IMR-90 (cell line): ENCODE measurements around the gene HACD2. TPM values are rescaled to one million over a fixed set of nuclear protein-coding genes. Genes with fewer than 3 reads are reported as not detected.

Experiments
- ATAC-seq: fragments of 200-7000 bp; cut with Tn5 transposase; 2 replicates; pipeline ENCODE4 v1.9.1; 2020; ENCODE audit warnings: low read depth, mild to moderate bottlenecking, moderate library complexity
- BruUV-seq: library from RNA; stranded (reverse); fragments of 400-500 nt; replicated peaks from 2 replicates; lab custom pipeline; 2021; lab: Mats Ljungman, UMichigan
- CTCF ChIA-PET: fragments of 300-600 bp; formaldehyde crosslinking; extraction: SDS; loops from one replicate; lab custom pipeline; 2021; ENCODE audit warnings: antibody characterized with exemption; lab: Yijun Ruan, JAX
- POLR2A ChIA-PET: fragments of 300-600 bp; sonication (Branson Sonifier 250); formaldehyde crosslinking; loops from one replicate; lab custom pipeline; 2022; ENCODE audit warnings: antibody characterized with exemption; ENCODE audit not compliant: unreplicated experiment; lab: Charles Lee
- DNase-seq: peaks from one replicate; pipeline ENCODE4 v3.0.0; 2013
- H2AFZ ChIP-seq: replicated peaks from 2 replicates; pipeline ENCODE3; 2013; ENCODE audit warnings: low read length, mild to moderate bottlenecking; ENCODE audit not compliant: poor library complexity
- H2AK5ac ChIP-seq: 2 replicates; pipeline ENCODE4 v1.6.1; 2013; ENCODE audit warnings: low read depth, low read length, inconsistent platforms
- H2AK9ac ChIP-seq: replicated peaks from 2 replicates; pipeline ENCODE3; 2013; ENCODE audit warnings: mild to moderate bottlenecking, low read depth, low read length, moderate library complexity; ENCODE audit not compliant: poor library complexity
- H2BK120ac ChIP-seq: 2 replicates; pipeline ENCODE4 v1.6.1; 2013; ENCODE audit warnings: low read depth, low read length, inconsistent platforms
- H2BK15ac ChIP-seq: 3 replicates; pipeline ENCODE4 v1.6.1; 2013; ENCODE audit warnings: low read depth, low read length, inconsistent platforms
- H2BK20ac ChIP-seq: 2 replicates; pipeline ENCODE4 v1.6.1; 2013; ENCODE audit warnings: low read depth, mild to moderate bottlenecking, inconsistent platforms, low read length, moderate library complexity
- H2BK5ac ChIP-seq: 2 replicates; pipeline ENCODE4 v1.6.1; 2013; ENCODE audit warnings: mild to moderate bottlenecking, low read depth, low read length, inconsistent platforms; ENCODE audit not compliant: poor library complexity, severe bottlenecking
- H3K14ac ChIP-seq: replicated peaks from 2 replicates; pipeline ENCODE4 v1.6.1; 2013; ENCODE audit warnings: low read depth, low read length, inconsistent platforms
- H3K18ac ChIP-seq: 2 replicates; pipeline ENCODE4 v1.6.1; 2013; ENCODE audit warnings: low read depth, low read length, control low read depth
- H3K23ac ChIP-seq: 2 replicates; pipeline ENCODE4 v1.6.1; 2013; ENCODE audit warnings: low read depth, low read length, inconsistent platforms
- H3K27ac ChIP-seq: 2 replicates; pipeline ENCODE4 v1.5.1; 2013; ENCODE audit warnings: mild to moderate bottlenecking, control low read depth, low read length; ENCODE audit not compliant: insufficient read depth
- H3K27me3 ChIP-seq: 2 replicates; pipeline ENCODE4 v1.6.1; 2013; ENCODE audit warnings: low read length; ENCODE audit not compliant: control insufficient read depth, insufficient read depth
- H3K36me3 ChIP-seq: 2 replicates; pipeline ENCODE4 v1.6.1; 2013; ENCODE audit warnings: low read length, mixed read lengths; ENCODE audit not compliant: control insufficient read depth, insufficient read depth
- H3K4ac ChIP-seq: 2 replicates; pipeline ENCODE4 v1.6.1; 2013; ENCODE audit warnings: low read depth, low read length, inconsistent platforms
- H3K4me1 ChIP-seq: 2 replicates; pipeline ENCODE4 v1.6.1; 2013; ENCODE audit warnings: low read length, mixed read lengths; ENCODE audit not compliant: control insufficient read depth, insufficient read depth
- H3K4me2 ChIP-seq: 2 replicates; pipeline ENCODE4 v1.6.1; 2013; ENCODE audit warnings: low read depth, mild to moderate bottlenecking, control low read depth, low read length, moderate library complexity
- H3K4me3 ChIP-seq: 2 replicates; pipeline ENCODE4 v1.5.1; 2013; ENCODE audit warnings: low read depth, mild to moderate bottlenecking, control low read depth, low read length, moderate library complexity; ENCODE audit not compliant: insufficient read depth
- H3K56ac ChIP-seq: 2 replicates; pipeline ENCODE4 v1.6.1; 2013; ENCODE audit warnings: low read length, inconsistent platforms; ENCODE audit not compliant: insufficient read depth; ENCODE audit errors: extremely low read depth
- H3K79me1 ChIP-seq, 2 experiments: 2 replicates each; pipeline ENCODE4 v1.6.1; 2013; ENCODE audit warnings: low read length in 2 of 2, inconsistent platforms in 1 of 2, low read depth in 1 of 2
- H3K9ac ChIP-seq: 2 replicates; pipeline ENCODE4 v1.6.1; 2013; ENCODE audit warnings: low read depth, low read length, control low read depth
- H3K9me1 ChIP-seq: 2 replicates; pipeline ENCODE4 v1.6.1; 2013; ENCODE audit warnings: low read length, inconsistent platforms; ENCODE audit not compliant: insufficient read depth
- H3K9me3 ChIP-seq: 2 replicates; pipeline ENCODE4 v1.6.1; 2013; ENCODE audit warnings: low read length; ENCODE audit not compliant: control insufficient read depth, insufficient read depth
- H4K20me1 ChIP-seq: 2 replicates; pipeline ENCODE4 v1.6.1; 2013; ENCODE audit warnings: low read length, inconsistent platforms; ENCODE audit not compliant: insufficient read depth
- H4K5ac ChIP-seq: 2 replicates; pipeline ENCODE4 v1.6.1; 2013; ENCODE audit warnings: mild to moderate bottlenecking, low read depth, low read length, control low read depth
- H4K8ac ChIP-seq, 2 experiments: 2 replicates each; pipeline ENCODE4 v1.6.1; 2013; ENCODE audit warnings: low read depth in 2 of 2, low read length in 2 of 2, control low read depth in 1 of 2, inconsistent platforms in 1 of 2
- H4K91ac ChIP-seq: 2 replicates; pipeline ENCODE4 v1.6.1; 2013; ENCODE audit warnings: low read depth, low read length, inconsistent platforms; ENCODE audit not compliant: insufficient read depth
- BHLHE40 ChIP-seq: fragments of 150-350 bp; IDR thresholded peaks from 2 replicates; pipeline ENCODE4 v1.6.1; 2016; ENCODE audit warnings: mild to moderate bottlenecking, low read depth, low read length
- CEBPB ChIP-seq: IDR thresholded peaks from 2 replicates; pipeline ENCODE4 v1.6.1; 2012; ENCODE audit warnings: low read depth, low read length, improper control_type of control experiment
- CHD1 ChIP-seq: IDR thresholded peaks from 2 replicates; pipeline ENCODE4 v1.6.1; 2012; ENCODE audit warnings: low read depth, low read length, improper control_type of control experiment
- FOS ChIP-seq: fragments of 150-350 bp; IDR thresholded peaks from 2 replicates; pipeline ENCODE4 v1.6.1; 2016; ENCODE audit warnings: low read depth, low read length
- MAFK ChIP-seq: IDR thresholded peaks from 2 replicates; pipeline ENCODE4 v1.6.1; 2012; ENCODE audit warnings: low read depth, low read length, improper control_type of control experiment
- MAZ ChIP-seq: IDR thresholded peaks from 2 replicates; pipeline ENCODE4 v1.6.1; 2012; ENCODE audit warnings: low read depth, mild to moderate bottlenecking, low read length, improper control_type of control experiment, moderate library complexity, borderline replicate concordance
- MXI1 ChIP-seq: IDR thresholded peaks from 2 replicates; pipeline ENCODE4 v1.6.1; 2012; ENCODE audit warnings: low read depth, mild to moderate bottlenecking, low read length, moderate library complexity, borderline replicate concordance
- NFE2L2 ChIP-seq: fragments of 150-350 bp; IDR thresholded peaks from 2 replicates; pipeline ENCODE4 v1.6.1; 2016; ENCODE audit warnings: low read depth, mild to moderate bottlenecking, low read length
- POLR2A ChIP-seq: IDR thresholded peaks from 2 replicates; pipeline ENCODE4 v1.6.1; 2012; ENCODE audit warnings: mild to moderate bottlenecking, low read depth, low read length
- RAD21 ChIP-seq: IDR thresholded peaks from 2 replicates; pipeline ENCODE4 v1.6.1; 2012; ENCODE audit warnings: low read length, improper control_type of control experiment
- RCOR1 ChIP-seq: IDR thresholded peaks from 2 replicates; pipeline ENCODE4 v1.6.1; 2012; ENCODE audit warnings: mild to moderate bottlenecking, low read length, improper control_type of control experiment; ENCODE audit not compliant: insufficient replicate concordance
- RFX5 ChIP-seq: IDR thresholded peaks from 2 replicates; pipeline ENCODE4 v1.8.0; 2012; ENCODE audit warnings: low read depth, mild to moderate bottlenecking, low read length, moderate library complexity
- SMC3 ChIP-seq: fragments of 150-350 bp; IDR thresholded peaks from 2 replicates; pipeline ENCODE4 v1.6.1; 2016; ENCODE audit warnings: low read depth, mild to moderate bottlenecking, antibody characterized with exemption, low read length, moderate library complexity
- WGBS, 2 experiments: methylation state at CpG; one replicate each; pipeline versions ENCODE4 v1.1.5 to v1.1.7; 2013; ENCODE audit warnings: missing lambda C conversion rate in 2 of 2; ENCODE audit not compliant: insufficient read length in 1 of 2; ENCODE audit errors: extremely low coverage in 2 of 2; 5-methylcytosine and 5-hydroxymethylcytosine counted together
- dilution Hi-C: fragments of 300-500 bp; cut with HindIII; formaldehyde crosslinking; loops from one replicate; pipeline ENCODE4 v1.14.3; 2018; ENCODE audit warnings: low sequenced_read_pairs; ENCODE audit not compliant: unreplicated experiment
- in situ Hi-C: fragments of 300-500 bp; cut with MboI; formaldehyde crosslinking; loops from 3 replicates; pipeline ENCODE4 v1.14.3; 2019; ENCODE audit warnings: low sequenced_read_pairs, inconsistent platforms, mixed read lengths
- intact Hi-C: fragments of 100-400 bp; cut with micrococcal nuclease; formaldehyde crosslinking; loops from 2 replicates; pipeline ENCODE4 v1.10.0; 2022
- polyA plus RNA-seq, 3 experiments: library from polyadenylated mRNA; depleted of rRNA; stranded (reverse); fragments of >200 nt; gene quantifications; 2 replicates each; pipeline ENCODE4 v1.2.3, GENCODE V29; 2012; ENCODE audit warnings: low replicate concordance in 1 of 3
- total RNA-seq: library from RNA; depleted of rRNA; stranded (reverse); fragments of >200 nt; gene quantifications from 2 replicates; pipeline ENCODE4 v1.2.3, GENCODE V29; 2012
- TF ChIP-seq, protein P1 (sequence below): fragments of 150-350 bp; IDR thresholded peaks from 2 replicates; pipeline ENCODE4 v1.6.1; 2017; ENCODE audit warnings: mild to moderate bottlenecking, antibody characterized with exemption, low read length, low read depth
- TF ChIP-seq, protein P2 (sequence below): conservative IDR thresholded peaks from 2 replicates; pipeline ENCODE4 v1.5.1; 2012; ENCODE audit warnings: mild to moderate bottlenecking, low read depth, low read length, improper control_type of control experiment
- TF ChIP-seq, protein P3 (sequence below): fragments of 150-350 bp; IDR thresholded peaks from 2 replicates; pipeline ENCODE4 v1.6.1; 2016; ENCODE audit warnings: low read depth, mild to moderate bottlenecking, low read length, moderate library complexity, borderline replicate concordance

HACD2 gene
- total and polyA plus RNA-seq, 2 of the 4 experiments (the other 2 are of a cell fraction) = 21.5 to 22.6 TPM

DNA sequence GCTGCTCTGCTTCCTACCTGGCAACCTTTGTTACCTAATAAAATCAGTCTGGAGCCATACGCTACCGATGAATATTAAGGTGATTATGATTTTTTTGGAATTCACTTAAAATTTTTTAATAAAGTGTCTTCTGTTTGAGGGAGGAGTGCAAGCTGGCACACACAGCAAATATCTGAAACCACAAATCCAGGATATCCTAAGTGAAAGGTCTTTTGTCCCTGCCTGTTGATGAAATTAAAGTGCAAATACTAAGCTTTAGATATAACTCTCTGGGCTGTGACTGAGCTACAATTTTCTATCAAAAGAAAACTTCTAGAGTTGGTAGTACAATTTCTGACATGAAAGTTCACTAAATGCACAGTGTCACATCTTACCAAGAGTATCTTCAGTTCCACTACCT, 23.7 kb downstream of the HACD2 start:
- in situ Hi-C loops = no loop called here
- Histone ChIP-seq H3K18ac (no peak overlapping the region), H3K14ac (no peak overlapping the region), H2AFZ (no peak overlapping the region), H3K9ac (no peak overlapping the region), H2BK15ac (no peak overlapping the region), H3K23ac (no peak overlapping the region), H3K9me3 (no peaks in the 10 kb centered on the region), H2BK5ac (no peak overlapping the region), H3K4me3 (no peak overlapping the region), H3K27ac (no peak overlapping the region), H2BK120ac (no peak overlapping the region), H2AK9ac (no peak overlapping the region), H3K4ac (no peak overlapping the region), H3K27me3 (no peaks in the 10 kb centered on the region), H3K4me2 (no peak overlapping the region), H3K9me1 (peaks cover 5% of the 10 kb centered on the region; the same call in 1 of the 2 replicates), H2AK5ac (no peak overlapping the region), H4K8ac (no peak overlapping the region), H3K36me3 (peaks cover 7% of the 10 kb centered on the region), H3K4me1 (peaks cover 3% of the 10 kb centered on the region), H4K91ac (no peak overlapping the region), H2BK20ac (no peak overlapping the region), H4K5ac (no peak overlapping the region), H3K56ac (no peak overlapping the region), H3K79me1 (peaks cover 4 to 7% of the 10 kb centered on the region in 2 experiments; a peak in 2 of 4 replicates), H4K20me1 (peaks cover 4% of the 10 kb centered on the region)
- dilution Hi-C loops = no loop called here
- ChIA-PET POLR2A (no interaction called here), CTCF (no interaction called here)
- no peak for TF ChIP-seq BHLHE40
- no peak for TF ChIP-seq CEBPB
- no peak for TF ChIP-seq POLR2A
- no peak for TF ChIP-seq MAZ
- TF ChIP-seq, protein P1, sequence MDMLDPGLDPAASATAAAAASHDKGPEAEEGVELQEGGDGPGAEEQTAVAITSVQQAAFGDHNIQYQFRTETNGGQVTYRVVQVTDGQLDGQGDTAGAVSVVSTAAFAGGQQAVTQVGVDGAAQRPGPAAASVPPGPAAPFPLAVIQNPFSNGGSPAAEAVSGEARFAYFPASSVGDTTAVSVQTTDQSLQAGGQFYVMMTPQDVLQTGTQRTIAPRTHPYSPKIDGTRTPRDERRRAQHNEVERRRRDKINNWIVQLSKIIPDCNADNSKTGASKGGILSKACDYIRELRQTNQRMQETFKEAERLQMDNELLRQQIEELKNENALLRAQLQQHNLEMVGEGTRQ = no peak
- no peak for TF ChIP-seq CHD1
- TF ChIP-seq RCOR1 = no peak
- no peak for TF ChIP-seq MAFK
- TF ChIP-seq, protein P2, sequence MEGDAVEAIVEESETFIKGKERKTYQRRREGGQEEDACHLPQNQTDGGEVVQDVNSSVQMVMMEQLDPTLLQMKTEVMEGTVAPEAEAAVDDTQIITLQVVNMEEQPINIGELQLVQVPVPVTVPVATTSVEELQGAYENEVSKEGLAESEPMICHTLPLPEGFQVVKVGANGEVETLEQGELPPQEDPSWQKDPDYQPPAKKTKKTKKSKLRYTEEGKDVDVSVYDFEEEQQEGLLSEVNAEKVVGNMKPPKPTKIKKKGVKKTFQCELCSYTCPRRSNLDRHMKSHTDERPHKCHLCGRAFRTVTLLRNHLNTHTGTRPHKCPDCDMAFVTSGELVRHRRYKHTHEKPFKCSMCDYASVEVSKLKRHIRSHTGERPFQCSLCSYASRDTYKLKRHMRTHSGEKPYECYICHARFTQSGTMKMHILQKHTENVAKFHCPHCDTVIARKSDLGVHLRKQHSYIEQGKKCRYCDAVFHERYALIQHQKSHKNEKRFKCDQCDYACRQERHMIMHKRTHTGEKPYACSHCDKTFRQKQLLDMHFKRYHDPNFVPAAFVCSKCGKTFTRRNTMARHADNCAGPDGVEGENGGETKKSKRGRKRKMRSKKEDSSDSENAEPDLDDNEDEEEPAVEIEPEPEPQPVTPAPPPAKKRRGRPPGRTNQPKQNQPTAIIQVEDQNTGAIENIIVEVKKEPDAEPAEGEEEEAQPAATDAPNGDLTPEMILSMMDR = no peak
- TF ChIP-seq FOS = no peak
- TF ChIP-seq MXI1 = no peak
- TF ChIP-seq NFE2L2 = no peak
- TF ChIP-seq, protein P3, sequence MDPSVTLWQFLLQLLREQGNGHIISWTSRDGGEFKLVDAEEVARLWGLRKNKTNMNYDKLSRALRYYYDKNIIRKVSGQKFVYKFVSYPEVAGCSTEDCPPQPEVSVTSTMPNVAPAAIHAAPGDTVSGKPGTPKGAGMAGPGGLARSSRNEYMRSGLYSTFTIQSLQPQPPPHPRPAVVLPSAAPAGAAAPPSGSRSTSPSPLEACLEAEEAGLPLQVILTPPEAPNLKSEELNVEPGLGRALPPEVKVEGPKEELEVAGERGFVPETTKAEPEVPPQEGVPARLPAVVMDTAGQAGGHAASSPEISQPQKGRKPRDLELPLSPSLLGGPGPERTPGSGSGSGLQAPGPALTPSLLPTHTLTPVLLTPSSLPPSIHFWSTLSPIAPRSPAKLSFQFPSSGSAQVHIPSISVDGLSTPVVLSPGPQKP = no peak
- TF ChIP-seq RAD21 = no peak
- no peak for TF ChIP-seq RFX5
- no peak for TF ChIP-seq SMC3
- no CpG with 5 or more reads among the region's 2 CpGs for WGBS, 2 experiments
- no TSS peak for BruUV-seq
- DNase-seq (no peak), ATAC-seq (no peak)
- intact Hi-C loops = no loop called here
